Measurements from ENCODE around the gene WDR12.
A peak's percentile ranks its signal among the peaks of the same experiment; 100 is the strongest.
"Not testable (repeated sequence)": the region's sequence is repeated elsewhere in the genome, so short reads cannot be mapped to it uniquely, and the experiment has no call there.

The WDR12 gene

DNA sequence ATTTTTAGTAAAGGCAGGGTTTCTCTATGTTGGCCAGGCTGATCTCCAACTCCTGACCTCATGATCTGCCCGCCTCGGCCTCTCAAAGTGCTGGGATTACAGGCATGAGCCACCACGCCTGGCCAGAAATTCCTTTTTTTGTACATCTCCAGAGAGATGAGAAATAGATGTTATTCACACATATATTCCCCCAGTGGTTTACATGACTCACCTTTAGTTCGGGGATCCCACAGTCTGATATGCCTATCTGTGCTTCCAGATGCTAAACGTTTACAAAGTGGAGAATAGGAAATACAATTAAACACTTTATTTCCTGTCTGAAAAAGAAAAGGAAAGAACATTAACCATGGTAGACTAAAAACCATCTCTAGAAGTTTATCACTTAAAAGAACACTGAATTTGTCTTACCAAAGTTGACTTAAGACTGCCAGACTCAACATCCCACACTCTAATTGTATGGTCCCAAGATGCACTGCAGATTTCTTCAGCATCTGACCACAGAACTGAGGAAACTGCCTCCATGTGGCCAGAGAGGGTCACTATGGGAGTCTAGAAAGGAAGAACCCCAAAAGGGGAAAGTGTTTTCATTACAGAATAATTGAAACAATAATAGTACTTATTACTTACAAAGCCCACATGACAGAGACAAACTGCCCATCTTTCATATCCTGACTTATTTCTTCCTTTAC lies 27.3 kb downstream of the WDR12 start:
- peak; percentile 25 for DNase-seq

DNA sequence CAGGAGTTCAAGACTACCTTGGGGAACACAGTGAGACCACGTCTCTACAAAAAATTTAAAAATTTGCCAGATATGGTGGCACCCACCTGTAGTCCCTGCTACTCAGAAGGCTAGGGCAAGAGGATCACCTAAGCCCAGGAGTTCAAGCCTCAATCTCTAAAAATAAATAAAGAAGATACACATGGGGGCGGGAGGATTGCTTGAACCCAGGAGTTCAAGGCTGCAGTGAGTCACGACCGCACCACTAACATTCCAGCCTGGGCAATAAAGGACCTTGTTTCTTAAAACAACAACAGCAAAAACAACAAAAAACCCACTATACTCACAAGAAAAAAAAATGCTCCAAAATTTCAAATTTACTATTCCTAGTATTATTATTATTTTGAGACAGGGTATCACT lies 29.9 kb downstream of the WDR12 start:
- DNase-seq: no peak

DNA sequence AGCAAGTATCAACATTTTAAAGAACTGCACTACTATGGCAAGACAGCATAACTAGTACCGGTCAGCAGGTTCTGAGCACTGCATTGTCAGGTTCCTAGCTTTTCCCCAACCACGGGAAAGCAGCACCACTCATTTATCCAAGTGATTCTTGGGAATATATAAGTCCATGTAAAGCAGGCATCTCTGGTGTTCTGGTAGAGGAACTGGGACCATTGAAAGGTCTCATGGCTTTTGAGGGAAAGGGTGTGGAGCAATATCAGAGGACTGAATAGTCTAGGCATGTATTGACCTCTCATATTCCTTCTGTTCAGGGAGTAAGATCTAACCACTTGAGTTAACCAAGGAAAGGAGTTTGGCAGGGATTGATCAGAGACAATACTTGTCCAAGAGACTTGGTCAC lies 33.8 kb downstream of the WDR12 start:
- no peak for DNase-seq

GRCh38 chr2:202871300-202872141 lies 40.0 kb downstream of the WDR12 start, which contains the start of gene ICA1L:
Gene ICA1L, minus strand, starts transcription at chr2:202871766. Its CDS starts 42,757 bp downstream, at chr2:202829009.
- DNase-seq: peak; percentile 65

DNA sequence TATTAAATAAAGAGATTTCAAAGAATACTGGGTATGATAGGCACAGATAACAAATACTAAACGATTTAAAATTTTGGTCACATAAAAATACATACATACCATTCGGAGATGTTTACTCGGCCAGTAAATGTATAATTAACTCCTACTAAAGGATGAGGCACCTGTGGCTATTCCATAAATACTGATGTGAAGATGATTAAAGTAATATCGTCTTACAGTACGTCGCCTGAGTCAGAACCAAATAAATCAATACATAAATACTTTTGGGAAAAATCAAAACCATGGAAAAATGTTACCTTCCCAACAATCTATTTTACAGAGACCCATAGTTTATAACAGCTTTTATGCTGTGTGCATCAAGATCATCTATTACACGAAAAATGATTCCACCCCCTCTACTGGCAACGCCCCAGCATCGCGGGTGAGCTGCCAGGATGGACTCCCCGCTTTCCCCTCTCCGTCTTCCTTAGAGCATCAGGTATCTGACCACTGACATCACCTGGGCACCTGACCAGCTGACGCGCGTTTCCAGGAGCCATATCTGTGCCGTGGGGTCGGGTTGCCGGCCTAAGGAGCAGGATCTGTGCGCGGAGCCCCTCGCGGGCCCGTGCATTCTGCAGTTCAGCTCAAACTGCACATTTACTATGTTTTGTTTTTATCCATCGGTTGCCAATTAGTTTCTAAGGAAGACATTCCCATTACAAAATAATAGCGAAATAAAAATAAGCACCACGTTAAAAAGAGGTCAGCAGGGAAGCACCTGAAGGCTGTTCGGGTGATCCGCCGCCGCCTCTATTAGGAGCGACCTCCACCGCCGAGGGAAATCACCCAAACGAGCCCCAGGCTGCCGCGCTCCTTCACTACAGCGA lies 40.8 kb downstream of the WDR12 start:
- peak; percentile 57 for DNase-seq

DNA sequence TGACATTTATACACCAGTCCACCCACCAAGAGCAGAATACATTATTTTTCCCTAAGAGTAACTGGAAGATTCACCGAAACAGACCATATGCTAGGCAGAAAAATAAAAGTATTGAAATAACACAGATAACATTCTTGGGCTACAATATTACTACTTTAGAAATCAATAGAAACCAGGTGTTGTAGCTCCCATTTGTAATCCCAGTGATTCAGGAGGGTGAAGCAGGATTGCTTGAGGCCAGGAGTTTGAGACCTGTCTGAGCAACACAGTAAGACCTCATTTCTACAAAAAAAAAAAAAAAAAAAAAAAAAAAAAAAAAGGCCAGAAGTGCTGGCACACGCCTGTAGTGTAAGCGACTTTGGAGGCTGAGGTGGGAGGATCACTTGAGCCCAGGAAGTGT lies 49.5 kb downstream of the WDR12 start:
- no peak for DNase-seq

- no peak for DNase-seq
Observed at GRCh38 chr2:202858601-202859000, 52.9 kb downstream of the WDR12 start.

GRCh38 chr2:202849343-202849742 lies 62.1 kb downstream of the WDR12 start:
- not testable (repeated sequence) for DNase-seq

DNA sequence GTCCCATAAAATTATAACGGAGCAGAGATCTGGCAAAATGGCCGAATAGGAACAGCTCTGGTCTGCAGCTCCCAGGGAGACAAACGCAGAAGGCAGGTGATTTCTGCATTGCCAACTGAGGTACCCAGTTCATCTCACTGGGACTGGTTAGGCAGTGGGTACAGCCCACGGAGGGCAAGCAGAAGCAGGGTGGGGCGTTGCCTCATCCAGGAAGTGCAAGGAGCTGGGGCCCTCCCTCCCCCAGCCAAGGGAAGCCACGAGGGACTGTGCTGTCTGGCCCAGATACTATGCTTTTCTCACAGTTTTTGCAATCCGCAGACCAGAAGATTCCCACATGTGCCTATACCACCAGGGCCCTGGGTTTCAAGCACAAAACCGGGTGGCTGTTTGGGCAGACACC lies 62.7 kb downstream of the WDR12 start:
- no peak for DNase-seq

DNA sequence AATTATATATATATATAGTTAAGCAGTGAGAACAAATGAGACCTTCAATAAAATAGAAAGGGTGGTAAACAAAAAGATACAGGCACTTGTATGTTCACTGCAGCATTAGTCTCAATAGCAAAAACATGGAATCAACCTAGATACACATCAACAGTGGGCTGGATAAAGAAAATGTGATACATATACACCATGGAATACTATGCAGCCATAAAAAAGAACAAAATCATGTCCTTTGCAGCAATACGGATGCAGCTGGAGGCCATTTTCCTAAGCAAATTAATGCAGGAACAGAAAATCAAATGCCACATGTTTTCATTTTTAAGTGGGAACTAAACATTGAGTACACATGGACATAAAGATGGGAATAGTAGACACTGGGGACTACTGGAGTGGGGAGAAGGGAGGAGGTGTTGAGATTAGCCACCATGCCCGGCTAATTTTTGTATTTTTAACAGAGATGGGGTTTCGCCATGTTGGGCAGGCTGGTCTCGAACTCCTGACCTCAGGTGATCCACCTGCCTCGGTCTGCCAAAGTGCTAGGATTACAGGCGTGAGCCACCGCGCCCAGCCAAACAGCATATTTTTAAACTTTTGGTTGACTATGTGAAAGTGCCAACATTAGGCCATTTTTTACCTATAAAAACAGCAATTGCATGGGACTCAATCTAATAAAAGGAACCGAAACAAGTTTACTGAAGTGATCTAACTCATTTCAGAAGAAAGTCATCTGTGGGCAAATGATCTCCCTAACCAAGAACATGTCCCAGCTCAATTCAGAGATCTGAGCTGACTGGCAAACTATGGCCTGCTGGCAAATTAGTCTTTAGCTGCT lies 63.6 kb downstream of the WDR12 start:
- no peak for DNase-seq

DNA sequence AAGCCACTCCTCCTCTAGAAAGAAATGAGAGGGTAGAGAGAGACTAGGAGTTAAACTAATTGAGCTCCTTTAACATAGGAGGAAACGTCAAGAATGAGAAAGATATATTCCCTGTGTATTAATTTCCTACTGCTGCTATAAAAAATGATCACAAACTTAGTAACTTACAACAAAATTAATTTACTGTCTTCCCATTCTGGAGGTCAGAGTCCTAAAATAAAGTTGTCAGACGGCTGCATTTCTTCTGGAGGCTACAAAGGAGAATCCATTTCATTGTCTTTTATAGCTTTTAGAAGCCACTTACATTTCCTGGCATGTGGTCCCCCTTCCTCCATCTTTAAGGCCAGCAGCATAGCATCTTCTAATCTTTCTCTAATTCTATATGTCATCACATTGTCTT lies 66.8 kb downstream of the WDR12 start:
- DNase-seq: no peak

DNA sequence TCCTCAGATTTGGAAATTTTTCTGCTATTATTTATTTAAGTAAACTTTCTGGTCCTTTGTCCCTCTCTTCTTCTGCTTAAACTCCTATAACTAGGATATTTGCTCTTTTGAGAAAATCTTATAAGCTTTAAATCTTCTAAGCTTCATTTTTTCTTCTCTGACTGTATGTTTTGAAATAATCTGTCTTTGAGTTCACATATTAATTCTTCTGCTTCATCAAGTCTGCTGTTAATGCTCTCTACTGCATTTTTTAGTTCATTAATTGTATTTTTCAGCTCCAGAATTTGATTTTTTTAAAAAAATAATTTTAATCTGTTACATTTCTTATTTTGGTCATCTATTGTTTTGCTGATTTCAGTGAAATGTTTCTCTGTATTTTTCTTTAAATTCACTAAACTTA lies 68.8 kb downstream of the WDR12 start:
- DNase-seq: no peak

DNA sequence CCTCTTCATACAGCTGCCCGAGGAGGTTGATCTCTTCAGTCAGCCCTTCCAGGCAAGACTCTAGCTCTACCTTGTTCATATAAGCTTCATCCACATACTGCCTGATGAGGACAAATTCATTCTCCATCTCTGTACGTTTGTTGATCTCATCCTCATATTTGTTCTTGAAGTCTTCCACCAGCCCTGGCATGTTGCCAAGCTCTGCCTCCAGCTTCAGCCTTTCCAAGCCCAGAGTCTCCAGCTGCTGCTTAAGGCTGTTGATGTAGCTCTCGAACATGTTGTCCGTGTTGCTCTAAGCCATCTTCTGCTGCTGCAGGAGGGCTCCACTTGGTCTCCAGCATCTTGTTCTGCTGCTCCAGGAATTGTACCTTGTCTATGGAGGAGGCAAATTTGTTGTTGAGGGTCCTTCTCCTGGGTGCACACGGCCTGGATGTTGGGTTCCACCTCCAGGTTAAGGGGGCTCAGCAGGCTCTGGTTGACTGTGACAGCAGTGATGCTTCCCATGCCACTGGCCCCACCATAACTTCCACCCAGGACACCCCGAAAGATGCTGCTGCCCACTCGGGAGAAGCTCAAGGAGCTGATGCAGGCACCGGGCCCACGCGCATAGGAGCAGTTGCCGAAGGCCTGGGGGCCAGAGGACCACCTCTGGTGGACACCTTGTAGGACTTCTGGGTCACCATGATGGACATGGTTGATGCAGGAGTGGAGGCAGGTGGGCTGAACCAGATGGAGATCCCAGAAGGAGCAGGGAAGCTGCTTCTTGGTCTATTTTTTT lies 70.2 kb downstream of the WDR12 start:
- DNase-seq: no peak

DNA sequence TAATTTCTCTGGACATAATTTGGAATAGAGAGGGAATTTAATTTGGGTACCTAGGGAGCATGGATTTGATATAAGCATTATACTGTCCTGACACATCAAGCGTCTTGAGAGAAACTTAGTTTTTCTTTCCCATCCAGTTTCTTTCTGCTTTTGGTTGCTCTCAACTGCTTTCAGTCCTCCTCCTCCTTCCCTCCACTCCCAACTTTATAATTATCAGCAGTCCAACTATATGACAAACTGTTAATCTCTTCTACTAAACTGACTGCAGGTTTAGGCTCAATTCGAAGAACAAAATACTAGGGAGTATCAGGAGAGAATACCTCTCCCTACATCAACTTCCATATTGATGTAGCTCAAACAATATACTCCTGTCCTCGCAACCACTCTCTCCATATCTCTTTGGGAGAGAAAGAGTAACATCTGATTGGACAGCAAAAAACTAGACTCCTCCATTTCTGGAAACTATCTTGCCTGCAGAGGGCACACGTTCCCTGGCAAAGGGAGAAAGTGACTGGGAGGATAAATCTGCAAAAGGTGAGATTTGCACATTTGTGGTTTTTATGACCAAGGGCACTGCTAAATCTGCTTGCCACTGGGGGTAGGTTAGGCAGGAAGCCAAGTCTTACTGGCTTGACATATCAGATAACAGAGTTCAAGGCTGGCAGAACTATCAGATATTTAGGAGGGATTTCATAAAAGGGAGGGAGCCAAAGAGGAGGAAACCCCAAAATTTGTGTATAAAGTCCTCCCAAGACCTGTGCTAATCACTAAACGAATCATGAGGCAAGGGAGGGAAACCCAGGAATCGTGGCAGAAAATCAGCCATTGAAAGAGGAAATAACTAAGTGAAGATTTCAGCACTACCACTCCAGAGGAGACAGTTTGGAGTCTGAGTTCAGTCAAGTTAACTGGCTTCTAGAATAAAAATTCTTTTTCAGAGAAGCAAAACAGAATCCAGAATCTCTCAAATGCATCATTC lies 79.9 kb downstream of the WDR12 start:
- peak; percentile 67 for DNase-seq

GRCh38 chr2:202824901-202825300 lies 86.6 kb downstream of the WDR12 start:
- peak; percentile 22 for DNase-seq

Data from fibroblast of skin of right biceps (primary cell).